NCI-H748 (cell line): Measurements from ENCODE around the gene C10orf143.

Experiments used
- DNase-seq: peaks from one replicate; lab custom pipeline; 2025; ENCODE audit not compliant: unreplicated experiment; lab: John Stamatoyannopoulos, UW

The C10orf143 gene

GRCh38 chr10:130054021-130054420 lies 56.6 kb downstream of the C10orf143 start:
- DNase-seq, result no peak

DNA sequence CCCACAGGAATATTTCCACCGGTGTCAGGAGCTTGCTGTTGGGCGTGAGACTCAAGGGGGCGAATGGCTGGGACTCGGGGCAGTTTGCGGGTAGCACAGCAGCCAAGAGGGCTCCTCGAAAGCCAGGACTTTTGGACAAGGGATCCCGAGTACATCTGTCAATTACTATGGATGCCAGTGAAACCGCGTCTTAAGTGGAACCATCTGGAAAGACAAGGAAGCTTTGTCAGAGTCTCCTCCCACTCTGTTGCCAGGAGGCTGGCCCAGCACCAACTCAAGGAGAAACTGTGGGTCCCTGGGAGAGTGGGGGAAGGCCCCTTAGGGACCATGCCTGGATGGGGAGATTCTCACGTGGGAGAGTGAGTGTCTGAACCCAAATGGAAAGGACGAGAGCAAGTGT lies 57.1 kb downstream of the C10orf143 start:
- DNase-seq, result no peak

GRCh38 chr10:130052193-130052592 lies 58.4 kb downstream of the C10orf143 start:
- DNase-seq, result no peak

GRCh38 chr10:130050721-130051120 lies 59.9 kb downstream of the C10orf143 start:
- no peak for DNase-seq

GRCh38 chr10:130049987-130050386 lies 60.6 kb downstream of the C10orf143 start:
- DNase-seq, result no peak

GRCh38 chr10:130049244-130049643 lies 61.4 kb downstream of the C10orf143 start:
- no peak for DNase-seq

DNA sequence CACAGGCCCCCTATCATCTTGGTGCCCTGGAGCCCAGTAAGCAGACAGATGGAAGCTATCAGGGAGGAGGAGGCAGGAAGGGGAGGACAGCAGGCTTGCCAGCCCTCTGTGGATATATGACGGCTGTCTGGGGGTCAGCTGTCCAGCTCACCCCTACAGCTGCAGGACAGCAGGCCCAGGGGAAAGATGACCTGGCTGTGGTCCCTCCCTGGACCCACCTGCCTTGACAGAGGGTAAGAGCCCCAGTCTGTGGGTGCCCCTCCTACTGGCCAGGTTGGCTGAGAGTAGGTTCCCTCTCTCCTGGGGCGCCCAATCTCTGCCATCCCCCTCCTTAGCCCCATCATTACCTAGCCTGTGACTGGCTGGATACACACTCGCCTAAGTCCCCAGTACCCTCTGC lies 62.5 kb downstream of the C10orf143 start:
- no peak for DNase-seq

DNA sequence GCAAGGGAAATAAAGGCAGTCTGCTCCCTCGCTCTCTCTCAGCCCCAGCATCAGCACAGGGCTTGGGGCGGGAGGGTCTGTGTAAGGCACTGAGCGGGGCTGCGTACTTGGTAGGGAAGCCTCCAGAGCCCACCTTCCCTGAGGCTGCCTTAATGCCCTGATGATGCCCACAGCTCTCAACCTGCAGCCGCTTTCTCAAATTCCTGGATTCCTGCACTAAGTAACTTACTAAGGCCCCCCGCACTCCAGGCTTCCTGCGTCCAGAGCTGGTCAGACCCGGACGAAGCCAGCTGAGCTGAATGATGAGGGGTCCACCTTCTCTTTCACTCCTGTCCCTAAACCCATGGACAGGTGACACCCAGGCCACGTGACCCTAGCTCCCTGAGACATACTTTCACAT lies 63.3 kb downstream of the C10orf143 start:
- DNase-seq, result no peak

- DNase-seq, result peak; percentile 7
Measured at GRCh38 chr10:130046591-130046990, 64.0 kb downstream of the C10orf143 start.

- DNase-seq, result no peak
Measured at GRCh38 chr10:130045801-130046321, 64.8 kb downstream of the C10orf143 start.

DNA sequence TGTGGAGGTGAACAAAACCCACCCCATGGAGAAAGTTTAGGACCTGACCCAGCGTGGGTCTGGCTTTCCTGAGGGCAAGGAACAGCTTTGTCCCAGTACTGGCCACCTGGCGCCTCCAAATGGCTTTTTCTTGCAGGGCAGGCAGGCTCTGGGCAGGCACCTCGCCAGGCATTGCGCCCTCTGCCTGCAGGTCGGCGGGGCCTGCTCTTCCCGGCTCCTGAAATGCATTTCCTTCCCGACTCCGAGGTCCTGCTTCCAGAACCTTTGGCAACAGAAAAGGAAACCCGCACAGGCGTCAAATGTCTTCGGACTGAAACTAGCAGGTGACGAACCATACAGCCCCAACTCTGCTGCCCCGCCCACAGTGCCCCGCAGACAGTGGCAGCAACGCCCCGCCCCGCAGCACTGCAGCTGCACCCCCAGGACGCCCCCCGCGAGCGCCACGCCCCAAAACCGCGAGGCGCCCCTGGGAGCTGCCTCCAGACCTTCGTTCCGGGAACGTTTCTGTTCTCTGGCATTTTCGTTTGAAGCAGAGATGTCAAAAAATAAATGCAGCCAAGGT lies 65.5 kb downstream of the C10orf143 start:
- peak; percentile 8 for DNase-seq

- DNase-seq, result no peak
Measured at GRCh38 chr10:130044067-130045061, 66.3 kb downstream of the C10orf143 start.

- DNase-seq, result no peak
Measured at GRCh38 chr10:130043491-130043890, 67.1 kb downstream of the C10orf143 start.

- no peak for DNase-seq
Measured at GRCh38 chr10:130042381-130042780, 68.2 kb downstream of the C10orf143 start.

GRCh38 chr10:130041451-130042371 lies 68.9 kb downstream of the C10orf143 start:
- DNase-seq, result no peak

DNA sequence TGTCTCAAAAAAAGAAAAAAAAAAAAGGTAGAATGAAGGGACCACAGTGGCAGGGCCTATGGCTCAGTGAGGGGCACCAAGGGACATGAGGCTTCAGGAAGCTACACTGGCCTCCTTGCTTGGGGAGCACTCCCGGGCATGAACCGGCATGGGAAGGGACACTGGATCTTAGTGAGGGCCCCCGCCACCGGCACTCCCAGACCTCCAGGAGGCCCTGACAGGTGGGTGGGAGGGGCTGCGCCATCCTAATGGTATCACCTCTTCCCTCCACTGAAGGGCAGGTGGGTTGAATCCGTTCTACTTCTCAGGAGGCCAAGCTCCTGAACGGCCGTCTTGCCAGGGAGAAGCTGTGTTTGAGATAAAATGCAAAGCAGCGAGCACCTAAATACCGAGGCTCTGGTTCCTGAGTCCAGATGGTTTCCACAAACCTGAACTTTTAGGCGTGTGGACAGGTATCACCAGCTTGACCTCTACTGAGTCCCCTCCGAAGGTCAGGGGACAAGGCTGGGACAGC lies 69.8 kb downstream of the C10orf143 start:
- DNase-seq, result no peak

DNA sequence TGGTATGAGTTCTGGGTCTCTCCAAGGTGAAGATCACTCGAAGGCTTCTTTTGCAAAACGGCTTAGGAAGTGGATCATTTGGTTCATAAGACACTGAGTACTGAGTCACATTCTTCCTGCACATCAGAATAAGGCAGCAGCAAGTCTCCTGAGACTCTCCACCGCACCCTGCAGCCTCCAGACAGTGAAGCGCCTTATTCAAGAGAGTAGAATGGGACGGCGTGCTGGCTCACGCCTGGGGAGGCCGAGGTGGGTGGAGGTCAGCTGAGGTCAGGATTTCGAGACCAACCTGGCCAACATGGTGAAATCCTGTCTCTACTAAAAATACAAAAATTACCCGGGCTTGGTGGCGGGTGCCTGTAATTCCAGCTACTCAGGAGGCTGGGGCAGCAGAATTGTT lies 70.3 kb downstream of the C10orf143 start:
- DNase-seq, result no peak

GRCh38 chr10:130039141-130039540 lies 71.5 kb downstream of the C10orf143 start:
- DNase-seq, result no peak

DNA sequence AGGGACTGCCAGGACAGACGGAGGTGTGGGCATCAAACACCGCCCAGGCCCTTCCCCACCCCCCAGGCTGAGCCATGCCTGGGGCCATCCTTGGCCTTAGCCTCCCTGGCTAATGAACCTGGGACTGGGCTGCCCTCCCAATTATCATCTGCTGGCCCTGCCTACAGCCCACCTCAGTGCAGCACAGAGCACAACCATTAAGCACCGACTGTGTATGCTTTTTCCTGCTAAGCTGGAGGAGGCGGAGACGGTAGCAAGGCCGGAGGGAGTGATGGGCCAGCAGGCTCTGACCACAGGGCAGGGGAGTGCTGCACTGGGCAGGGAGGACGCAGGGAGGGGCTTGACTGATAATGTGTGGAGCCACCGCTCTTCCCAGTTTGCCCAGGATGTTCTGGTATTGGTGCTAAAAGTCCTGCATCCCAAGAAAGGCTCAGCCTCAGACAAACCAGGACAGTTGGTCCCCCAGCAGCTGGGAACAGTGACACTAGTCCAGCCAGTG lies 72.0 kb downstream of the C10orf143 start:
- no peak for DNase-seq

DNA sequence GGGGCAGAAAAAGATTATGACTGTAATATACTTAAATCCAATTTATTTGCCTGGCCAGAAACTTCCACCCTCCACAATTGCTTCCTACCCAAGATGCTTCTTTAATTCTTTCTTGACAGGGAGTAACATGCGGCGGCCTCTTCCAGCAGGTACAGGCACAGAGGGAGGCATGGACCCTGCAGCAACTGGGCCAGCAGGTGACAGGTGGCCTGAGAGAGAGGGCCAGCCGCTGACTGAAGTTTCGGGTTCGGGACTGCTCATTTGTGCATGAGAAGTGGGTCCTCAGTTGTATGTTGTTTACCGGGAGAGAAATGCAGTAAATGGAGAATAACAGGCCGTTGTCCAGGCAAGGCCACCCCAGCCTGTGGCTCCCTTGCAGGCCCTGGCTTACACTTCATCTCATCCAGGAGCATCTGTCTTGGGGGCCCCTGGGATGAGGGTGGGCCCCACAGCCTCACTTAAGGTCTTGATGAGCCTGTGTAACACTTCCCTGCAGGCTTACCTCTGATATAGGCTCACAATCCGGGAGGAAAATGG lies 72.5 kb downstream of the C10orf143 start:
- no peak for DNase-seq
